ENCODE data around the gene ELMO1. TPM values are rescaled to one million over a fixed set of nuclear protein-coding genes. Genes with fewer than 3 reads are reported as not detected.

The ELMO1 gene
- total and polyA plus RNA-seq, 4 donors: 6.7 to 51.5 (median 14.8) TPM

DNA sequence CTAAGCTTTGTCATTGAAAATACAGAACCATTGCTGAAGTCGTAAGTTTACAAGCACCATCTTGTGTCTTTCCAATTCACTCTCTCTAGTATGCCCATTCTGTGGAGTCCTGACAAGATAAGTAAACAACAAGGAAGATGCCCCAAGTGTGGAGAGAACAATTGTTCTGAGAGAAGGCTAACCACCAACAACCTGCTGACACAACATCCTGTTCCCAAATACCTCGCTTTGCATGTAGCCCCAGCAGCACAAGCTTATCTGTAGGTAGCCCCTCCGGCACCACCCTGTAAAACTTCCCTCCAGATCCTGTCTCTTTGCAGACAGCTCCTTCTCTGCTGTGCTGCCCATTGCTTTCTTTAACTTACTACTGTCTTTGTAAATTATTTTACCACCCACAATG is 491.0 kb downstream of the ELMO1 start:
- Histone ChIP-seq H3K4me1 (ENCODE audit: control insufficient read depth in 4 of 4, insufficient read depth in 4 of 4, low read length in 3 of 4) (no peaks in the 10 kb centered on the region), H3K9ac (ENCODE audit: low read depth in 1 of 2, low read length in 2 of 2) (no peak overlapping the region), H3K9me3 (ENCODE audit: control insufficient read depth in 4 of 4, low read length in 3 of 4) (no peaks in the 10 kb centered on the region), H3K36me3 (ENCODE audit: control insufficient read depth in 4 of 4, insufficient read depth in 3 of 4, low read depth in 1 of 4, low read length in 3 of 4) (no peaks in the 10 kb centered on the region), H3K4me3 (ENCODE audit: low read depth in 1 of 3, low read length in 3 of 3) (no peak overlapping the region), H3K27ac (ENCODE audit: low read depth in 1 of 2, low read length in 2 of 2) (no peak overlapping the region), H3K27me3 (ENCODE audit: control insufficient read depth in 4 of 4, insufficient read depth in 4 of 4, low read length in 3 of 4) (no peaks in the 10 kb centered on the region)
- no peak for TF ChIP-seq FOXA1 (IDR thresholded peaks at IDR 0.05)
- TF ChIP-seq FOXA2 (IDR thresholded peaks at IDR 0.05): no peak
- no peak for TF ChIP-seq SP1 (IDR thresholded peaks at IDR 0.05)
- no peak for TF ChIP-seq HNF4A (conservative IDR thresholded peaks at IDR 0.05)
- TF ChIP-seq, protein P1, sequence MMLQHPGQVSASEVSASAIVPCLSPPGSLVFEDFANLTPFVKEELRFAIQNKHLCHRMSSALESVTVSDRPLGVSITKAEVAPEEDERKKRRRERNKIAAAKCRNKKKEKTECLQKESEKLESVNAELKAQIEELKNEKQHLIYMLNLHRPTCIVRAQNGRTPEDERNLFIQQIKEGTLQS (IDR thresholded peaks at IDR 0.05): no peak
- no peak for TF ChIP-seq RAD21 (IDR thresholded peaks at IDR 0.05)
- TF ChIP-seq, protein P2, sequence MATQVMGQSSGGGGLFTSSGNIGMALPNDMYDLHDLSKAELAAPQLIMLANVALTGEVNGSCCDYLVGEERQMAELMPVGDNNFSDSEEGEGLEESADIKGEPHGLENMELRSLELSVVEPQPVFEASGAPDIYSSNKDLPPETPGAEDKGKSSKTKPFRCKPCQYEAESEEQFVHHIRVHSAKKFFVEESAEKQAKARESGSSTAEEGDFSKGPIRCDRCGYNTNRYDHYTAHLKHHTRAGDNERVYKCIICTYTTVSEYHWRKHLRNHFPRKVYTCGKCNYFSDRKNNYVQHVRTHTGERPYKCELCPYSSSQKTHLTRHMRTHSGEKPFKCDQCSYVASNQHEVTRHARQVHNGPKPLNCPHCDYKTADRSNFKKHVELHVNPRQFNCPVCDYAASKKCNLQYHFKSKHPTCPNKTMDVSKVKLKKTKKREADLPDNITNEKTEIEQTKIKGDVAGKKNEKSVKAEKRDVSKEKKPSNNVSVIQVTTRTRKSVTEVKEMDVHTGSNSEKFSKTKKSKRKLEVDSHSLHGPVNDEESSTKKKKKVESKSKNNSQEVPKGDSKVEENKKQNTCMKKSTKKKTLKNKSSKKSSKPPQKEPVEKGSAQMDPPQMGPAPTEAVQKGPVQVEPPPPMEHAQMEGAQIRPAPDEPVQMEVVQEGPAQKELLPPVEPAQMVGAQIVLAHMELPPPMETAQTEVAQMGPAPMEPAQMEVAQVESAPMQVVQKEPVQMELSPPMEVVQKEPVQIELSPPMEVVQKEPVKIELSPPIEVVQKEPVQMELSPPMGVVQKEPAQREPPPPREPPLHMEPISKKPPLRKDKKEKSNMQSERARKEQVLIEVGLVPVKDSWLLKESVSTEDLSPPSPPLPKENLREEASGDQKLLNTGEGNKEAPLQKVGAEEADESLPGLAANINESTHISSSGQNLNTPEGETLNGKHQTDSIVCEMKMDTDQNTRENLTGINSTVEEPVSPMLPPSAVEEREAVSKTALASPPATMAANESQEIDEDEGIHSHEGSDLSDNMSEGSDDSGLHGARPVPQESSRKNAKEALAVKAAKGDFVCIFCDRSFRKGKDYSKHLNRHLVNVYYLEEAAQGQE (IDR thresholded peaks at IDR 0.05): no peak
- TF ChIP-seq RXRA (IDR thresholded peaks at IDR 0.05): no peak
- TF ChIP-seq TAF1 (conservative IDR thresholded peaks at IDR 0.05): no peak
- TF ChIP-seq HNF4G (IDR thresholded peaks at IDR 0.05): no peak
- no peak for DNase-seq (ENCODE audit: low spot score)
- WGBS: 90% methylated on average over 3 of the region's 3 CpGs

DNA sequence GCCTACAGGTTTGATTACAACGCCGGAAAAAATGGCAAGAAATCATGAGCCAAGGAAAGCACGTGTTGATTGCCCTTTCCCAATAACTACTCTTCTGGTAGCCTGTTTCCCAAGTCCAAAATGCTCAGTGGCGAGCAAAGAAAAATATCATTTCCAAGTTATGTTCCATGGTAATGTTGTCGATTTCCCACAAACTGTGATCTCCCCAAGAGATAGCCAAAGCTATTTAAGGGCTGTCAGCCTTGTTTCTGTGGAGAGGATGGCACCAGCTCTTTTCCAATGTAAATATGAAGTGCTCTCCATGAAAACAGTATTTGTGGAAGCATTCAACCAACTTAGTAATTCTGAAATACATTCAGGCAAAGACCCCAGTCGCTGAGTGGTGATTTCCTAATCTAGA is 491.9 kb downstream of the ELMO1 start:
- Histone ChIP-seq H3K36me3 (ENCODE audit: control insufficient read depth in 4 of 4, insufficient read depth in 3 of 4, low read depth in 1 of 4, low read length in 3 of 4) (no peaks in the 10 kb centered on the region), H3K27ac (ENCODE audit: low read depth in 1 of 2, low read length in 2 of 2) (no peak overlapping the region), H3K9ac (ENCODE audit: low read depth in 1 of 2, low read length in 2 of 2) (no peak overlapping the region), H3K4me3 (ENCODE audit: low read depth in 1 of 3, low read length in 3 of 3) (no peak overlapping the region), H3K9me3 (ENCODE audit: control insufficient read depth in 4 of 4, low read length in 3 of 4) (no peaks in the 10 kb centered on the region), H3K4me1 (ENCODE audit: control insufficient read depth in 4 of 4, insufficient read depth in 4 of 4, low read length in 3 of 4) (no peaks in the 10 kb centered on the region), H3K27me3 (ENCODE audit: control insufficient read depth in 4 of 4, insufficient read depth in 4 of 4, low read length in 3 of 4) (no peaks in the 10 kb centered on the region)
- TF ChIP-seq GABPA (IDR thresholded peaks at IDR 0.05 in 1 of 2, conservative IDR thresholded peaks at IDR 0.05 in 1 of 2) (no peak), FOXA2 (IDR thresholded peaks at IDR 0.05) (no peak), FOXA1 (IDR thresholded peaks at IDR 0.05) (no peak), NR2F2 (IDR thresholded peaks at IDR 0.05) (no peak), TAF1 (conservative IDR thresholded peaks at IDR 0.05) (no peak), EGR1 (IDR thresholded peaks at IDR 0.05; ENCODE audit: low read depth in 2 of 2) (no peak), JUND (IDR thresholded peaks at IDR 0.05) (no peak), HNF4A (conservative IDR thresholded peaks at IDR 0.05) (no peak), HNF4G (IDR thresholded peaks at IDR 0.05) (no peak), RXRA (IDR thresholded peaks at IDR 0.05) (no peak), SP1 (IDR thresholded peaks at IDR 0.05) (no peak), RAD21 (IDR thresholded peaks at IDR 0.05) (no peak), YY1 (IDR thresholded peaks at IDR 0.05) (no peak)
- TF ChIP-seq, protein P2 (IDR thresholded peaks at IDR 0.05): no peak
- TF ChIP-seq, protein P3, sequence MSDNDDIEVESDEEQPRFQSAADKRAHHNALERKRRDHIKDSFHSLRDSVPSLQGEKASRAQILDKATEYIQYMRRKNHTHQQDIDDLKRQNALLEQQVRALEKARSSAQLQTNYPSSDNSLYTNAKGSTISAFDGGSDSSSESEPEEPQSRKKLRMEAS (IDR thresholded peaks at IDR 0.05): no peak
- TF ChIP-seq, protein P4, sequence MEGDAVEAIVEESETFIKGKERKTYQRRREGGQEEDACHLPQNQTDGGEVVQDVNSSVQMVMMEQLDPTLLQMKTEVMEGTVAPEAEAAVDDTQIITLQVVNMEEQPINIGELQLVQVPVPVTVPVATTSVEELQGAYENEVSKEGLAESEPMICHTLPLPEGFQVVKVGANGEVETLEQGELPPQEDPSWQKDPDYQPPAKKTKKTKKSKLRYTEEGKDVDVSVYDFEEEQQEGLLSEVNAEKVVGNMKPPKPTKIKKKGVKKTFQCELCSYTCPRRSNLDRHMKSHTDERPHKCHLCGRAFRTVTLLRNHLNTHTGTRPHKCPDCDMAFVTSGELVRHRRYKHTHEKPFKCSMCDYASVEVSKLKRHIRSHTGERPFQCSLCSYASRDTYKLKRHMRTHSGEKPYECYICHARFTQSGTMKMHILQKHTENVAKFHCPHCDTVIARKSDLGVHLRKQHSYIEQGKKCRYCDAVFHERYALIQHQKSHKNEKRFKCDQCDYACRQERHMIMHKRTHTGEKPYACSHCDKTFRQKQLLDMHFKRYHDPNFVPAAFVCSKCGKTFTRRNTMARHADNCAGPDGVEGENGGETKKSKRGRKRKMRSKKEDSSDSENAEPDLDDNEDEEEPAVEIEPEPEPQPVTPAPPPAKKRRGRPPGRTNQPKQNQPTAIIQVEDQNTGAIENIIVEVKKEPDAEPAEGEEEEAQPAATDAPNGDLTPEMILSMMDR (IDR thresholded peaks at IDR 0.05; ENCODE audit: low read depth, low read length, missing input control): no peak
- TF ChIP-seq, protein P1 (IDR thresholded peaks at IDR 0.05): no peak
- TF ChIP-seq, protein P5, sequence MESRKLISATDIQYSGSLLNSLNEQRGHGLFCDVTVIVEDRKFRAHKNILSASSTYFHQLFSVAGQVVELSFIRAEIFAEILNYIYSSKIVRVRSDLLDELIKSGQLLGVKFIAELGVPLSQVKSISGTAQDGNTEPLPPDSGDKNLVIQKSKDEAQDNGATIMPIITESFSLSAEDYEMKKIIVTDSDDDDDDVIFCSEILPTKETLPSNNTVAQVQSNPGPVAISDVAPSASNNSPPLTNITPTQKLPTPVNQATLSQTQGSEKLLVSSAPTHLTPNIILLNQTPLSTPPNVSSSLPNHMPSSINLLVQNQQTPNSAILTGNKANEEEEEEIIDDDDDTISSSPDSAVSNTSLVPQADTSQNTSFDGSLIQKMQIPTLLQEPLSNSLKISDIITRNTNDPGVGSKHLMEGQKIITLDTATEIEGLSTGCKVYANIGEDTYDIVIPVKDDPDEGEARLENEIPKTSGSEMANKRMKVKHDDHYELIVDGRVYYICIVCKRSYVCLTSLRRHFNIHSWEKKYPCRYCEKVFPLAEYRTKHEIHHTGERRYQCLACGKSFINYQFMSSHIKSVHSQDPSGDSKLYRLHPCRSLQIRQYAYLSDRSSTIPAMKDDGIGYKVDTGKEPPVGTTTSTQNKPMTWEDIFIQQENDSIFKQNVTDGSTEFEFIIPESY (IDR thresholded peaks at IDR 0.05): no peak
- 98% methylated on average over 6 of the region's 6 CpGs for WGBS
- no peak for DNase-seq (ENCODE audit: low spot score)

All from liver (tissue), 9 donors.